GM12801 (cell line): Measurements from ENCODE around the gene PDIA2.

Source experiments
- CTCF ChIP-seq: IDR thresholded peaks from one replicate; pipeline ENCODE4 v1.5.1; 2011; ENCODE audit warnings: control low read depth; ENCODE audit not compliant: insufficient read length; ENCODE audit errors: extremely low read depth

PDIA2 gene

GRCh38 chr16:314351-314750 lies 31.4 kb downstream of the PDIA2 start:
- no peak for TF ChIP-seq CTCF

GRCh38 chr16:314795-315299 lies 31.9 kb downstream of the PDIA2 start:
- TF ChIP-seq CTCF = no peak

DNA sequence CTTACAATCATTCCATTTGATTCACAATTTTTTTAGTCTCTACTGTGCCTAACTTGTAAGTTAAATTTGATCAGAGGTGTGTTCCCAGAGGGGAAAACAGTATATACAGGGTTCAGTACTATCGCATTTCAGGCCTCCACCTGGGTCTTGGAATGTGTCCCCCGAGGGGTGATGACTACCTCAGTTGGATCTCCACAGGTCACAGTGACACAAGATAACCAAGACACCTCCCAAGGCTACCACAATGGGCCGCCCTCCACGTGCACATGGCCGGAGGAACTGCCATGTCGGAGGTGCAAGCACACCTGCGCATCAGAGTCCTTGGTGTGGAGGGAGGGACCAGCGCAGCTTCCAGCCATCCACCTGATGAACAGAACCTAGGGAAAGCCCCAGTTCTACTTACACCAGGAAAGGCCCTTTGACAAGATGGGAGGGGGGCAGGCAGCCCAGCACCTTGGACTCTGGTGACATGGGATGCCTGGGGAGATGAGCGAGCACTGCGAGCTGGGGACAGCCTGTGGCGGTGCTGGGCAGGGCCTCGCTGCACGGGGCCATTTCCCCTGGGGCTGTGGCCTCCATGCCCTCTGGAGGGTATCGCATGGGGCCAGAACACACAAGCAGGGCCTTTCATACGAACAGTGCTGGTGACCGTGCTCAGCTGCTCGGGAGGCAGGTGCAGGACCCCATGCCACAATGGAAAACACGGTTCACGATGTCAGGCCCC lies 33.9 kb downstream of the PDIA2 start:
- no peak for TF ChIP-seq CTCF

DNA sequence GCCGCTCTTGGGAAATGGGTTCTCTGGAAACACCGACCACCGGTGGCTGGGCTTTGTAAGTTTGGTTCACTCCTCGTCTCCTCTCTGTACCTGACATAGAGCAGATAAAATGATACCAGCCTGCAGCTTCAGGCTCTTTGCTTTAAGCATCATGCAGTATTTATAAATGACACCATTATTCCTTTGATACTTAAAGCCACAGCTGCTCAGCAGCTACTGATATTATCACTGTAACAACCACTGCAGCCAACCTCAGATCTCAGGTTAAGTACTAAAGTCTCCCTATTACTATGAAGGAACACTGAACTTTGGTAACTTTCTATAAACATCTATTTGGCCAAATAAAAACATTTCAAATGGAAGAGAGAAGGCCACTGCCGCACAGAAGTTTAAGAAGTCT lies 34.6 kb downstream of the PDIA2 start:
- TF ChIP-seq CTCF = no peak

GRCh38 chr16:318628-319027 lies 35.7 kb downstream of the PDIA2 start:
- no peak for TF ChIP-seq CTCF

GRCh38 chr16:320206-320605 lies 37.2 kb downstream of the PDIA2 start:
- TF ChIP-seq CTCF = no peak

GRCh38 chr16:321532-321931 lies 38.6 kb downstream of the PDIA2 start:
- no peak for TF ChIP-seq CTCF
